Gastroesophageal sphincter (tissue), 3 donors: ENCODE data around the gene PLIN4.

Experiments used
- CTCF ChIP-seq, 4 experiments: fragments of 200-600 bp in 2 of 4; fragments of 450-650 bp in 2 of 4; sonication (generic) in 1 of 4; IDR thresholded peaks; one replicate each; pipeline ENCODE4 v1.5.1; 2017 to 2019; ENCODE audit warnings: antibody characterized with exemption in 4 of 4, mild to moderate bottlenecking in 2 of 4, moderate library complexity in 2 of 4
- EP300 ChIP-seq: sonication (generic); formaldehyde crosslinking; IDR thresholded peaks from one replicate; pipeline ENCODE4 v1.6.1; 2017; ENCODE audit warnings: antibody characterized with exemption, mild to moderate bottlenecking
- POLR2A ChIP-seq, 2 donors: fragments of 450-650 bp; IDR thresholded peaks; one replicate each; pipeline ENCODE4 v1.6.1; 2017; ENCODE audit warnings: antibody characterized with exemption in 2 of 2, mild to moderate bottlenecking in 2 of 2, moderate library complexity in 1 of 2
- POLR2AphosphoS5 ChIP-seq: sonication (generic); formaldehyde crosslinking; IDR thresholded peaks from one replicate; pipeline ENCODE4 v1.6.1; 2017; ENCODE audit warnings: antibody characterized with exemption

DNA sequence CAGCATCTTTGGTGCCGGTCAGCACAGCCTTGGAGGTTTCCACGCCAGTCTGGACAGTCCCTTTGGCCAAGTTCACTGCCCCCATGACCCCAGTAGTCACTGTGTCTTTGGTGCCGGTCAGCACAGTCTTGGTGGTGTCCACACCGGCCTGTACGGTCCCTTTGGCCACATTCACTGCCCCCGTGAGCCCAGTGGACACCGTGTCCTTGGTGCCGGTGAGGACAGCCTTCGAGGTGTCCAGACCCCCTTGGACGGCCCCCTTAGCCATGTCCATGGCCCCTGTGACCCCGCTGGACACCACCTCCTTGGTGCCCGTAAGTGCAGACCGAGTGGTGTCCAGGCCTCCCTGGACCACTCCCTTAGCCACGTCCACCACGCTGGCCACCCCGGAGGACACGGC, 5.0 kb downstream of the PLIN4 start:
- TF ChIP-seq POLR2AphosphoS5: no peak
- TF ChIP-seq CTCF (IDR thresholded peaks at IDR 0.05): no peak
- no peak for TF ChIP-seq POLR2A (IDR thresholded peaks at IDR 0.05)
- no peak for TF ChIP-seq EP300
